T-helper 17 cell (primary cell): ENCODE results near the gene RPRD1B. TPM values are rescaled to one million over a fixed set of nuclear protein-coding genes. Genes with fewer than 3 reads are reported as not detected.

ENCODE experiments used
- ATAC-seq: fragments of 150-1000 bp; cut with Tn5 transposase; 2 replicates; pipeline ENCODE4 v1.10.0; 2021; ENCODE audit warnings: mild to moderate bottlenecking, moderate library complexity
- DNase-seq, 3 donors: peaks; one replicate each; pipeline versions ENCODE4 v3.0.0 to v3.0.0-alpha.2; 2020 to 2021
- H3K9me3 ChIP-seq: one replicate; pipeline ENCODE4 v1.7.0; 2013; ENCODE audit warnings: low read length, mild to moderate bottlenecking; ENCODE audit not compliant: control insufficient read depth, poor library complexity, severe bottlenecking
- H3K27ac Mint-ChIP-seq: one replicate; pipeline ENCODE4 v1.8.0; 2022; ENCODE audit warnings: mild to moderate bottlenecking, moderate library complexity, mixed read lengths
- H3K27me3 Mint-ChIP-seq: one replicate; pipeline ENCODE4 v1.8.0; 2022; ENCODE audit warnings: mixed read lengths
- H3K36me3 Mint-ChIP-seq: one replicate; pipeline ENCODE4 v1.8.0; 2022; ENCODE audit warnings: low read depth, mixed read lengths
- H3K4me1 Mint-ChIP-seq: one replicate; pipeline ENCODE4 v1.8.0; 2022; ENCODE audit warnings: mild to moderate bottlenecking, mixed read lengths
- H3K4me3 Mint-ChIP-seq: one replicate; pipeline ENCODE4 v1.8.0; 2022; ENCODE audit warnings: mild to moderate bottlenecking, moderate library complexity, mixed read lengths
- total RNA-seq, 4 donors: library from RNA in 2 of 4; stranded (reverse) in 2 of 4; gene quantifications; one replicate each; pipeline ENCODE4 v1.2.3 and lab custom pipeline; 2022 to 2026

Gene RPRD1B
- total RNA-seq, 2 donors from 2014 or later: 47.7 to 51.2 TPM

GRCh38 chr20:38125157-38126056, 91.9 kb downstream of the RPRD1B start:
- no peaks in the 10 kb centered on the region for H3K9me3 ChIP-seq
- no peak overlapping the region for H3K4me3 Mint-ChIP-seq
- ATAC-seq: no peak
- no peak overlapping the region for H3K27ac Mint-ChIP-seq
- peaks cover 7% of the 10 kb centered on the region for H3K4me1 Mint-ChIP-seq
- DNase-seq: no peak
- no peaks in the 10 kb centered on the region for H3K27me3 Mint-ChIP-seq
- peaks cover 2% of the 10 kb centered on the region for H3K36me3 Mint-ChIP-seq

- peaks cover 4% of the 10 kb centered on the region for H3K27me3 Mint-ChIP-seq
- peaks cover 2% of the 10 kb centered on the region for H3K36me3 Mint-ChIP-seq
- no peak for ATAC-seq
- DNase-seq: no peak
- H3K4me3 Mint-ChIP-seq: no peak overlapping the region
- H3K4me1 Mint-ChIP-seq: peaks cover 7% of the 10 kb centered on the region
- no peak overlapping the region for H3K27ac Mint-ChIP-seq
- no peaks in the 10 kb centered on the region for H3K9me3 ChIP-seq
Observed at GRCh38 chr20:38126146-38126921, 92.8 kb downstream of the RPRD1B start.

DNA sequence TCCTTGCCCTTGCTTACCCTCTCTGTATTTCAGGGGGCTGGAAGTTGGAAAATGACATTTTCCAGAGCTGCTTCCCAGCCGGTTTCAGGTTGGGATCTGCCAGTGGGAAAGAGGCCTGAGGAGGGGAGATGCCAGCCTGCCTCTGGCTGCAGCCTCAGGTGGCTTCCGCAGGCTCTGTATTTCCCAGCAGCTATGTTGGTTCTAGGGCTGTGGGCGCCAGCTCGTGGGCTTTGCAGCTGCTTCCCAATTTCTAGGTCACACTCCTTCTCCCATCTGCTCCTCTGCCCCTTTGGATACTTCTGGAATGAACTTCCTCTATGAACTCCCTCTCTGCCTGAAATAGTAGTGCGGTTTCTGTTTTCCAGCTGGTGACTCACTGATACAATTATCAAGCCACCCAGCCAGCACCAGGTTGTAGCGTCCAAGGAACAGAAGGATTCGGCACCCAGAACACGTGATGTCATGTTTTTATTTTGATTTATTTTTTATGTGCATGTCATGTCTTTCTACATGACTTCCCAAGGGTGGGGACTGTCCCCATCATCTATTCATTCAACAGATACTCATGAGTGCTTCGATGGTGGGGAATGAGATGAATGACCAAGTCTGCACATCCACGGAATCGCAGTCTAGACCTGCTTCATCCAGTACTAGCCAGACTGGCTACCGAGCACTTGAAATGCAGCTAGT, 93.5 kb downstream of the RPRD1B start:
- Mint-ChIP-seq H3K36me3 (peaks cover 2% of the 10 kb centered on the region), H3K4me1 (peaks cover 7% of the 10 kb centered on the region), H3K27ac (no peak overlapping the region), H3K4me3 (no peak overlapping the region), H3K27me3 (peaks cover 4% of the 10 kb centered on the region)
- H3K9me3 ChIP-seq: no peaks in the 10 kb centered on the region
- DNase-seq (no peak), ATAC-seq (no peak)

- Mint-ChIP-seq H3K27me3 (peaks cover 4% of the 10 kb centered on the region), H3K27ac (no peak overlapping the region), H3K36me3 (peaks cover 2% of the 10 kb centered on the region), H3K4me1 (peaks cover 3% of the 10 kb centered on the region), H3K4me3 (no peak overlapping the region)
- ATAC-seq (no peak), DNase-seq (no peak)
- no peaks in the 10 kb centered on the region for H3K9me3 ChIP-seq
Observed at GRCh38 chr20:38127920-38128528, 94.5 kb downstream of the RPRD1B start.

DNA sequence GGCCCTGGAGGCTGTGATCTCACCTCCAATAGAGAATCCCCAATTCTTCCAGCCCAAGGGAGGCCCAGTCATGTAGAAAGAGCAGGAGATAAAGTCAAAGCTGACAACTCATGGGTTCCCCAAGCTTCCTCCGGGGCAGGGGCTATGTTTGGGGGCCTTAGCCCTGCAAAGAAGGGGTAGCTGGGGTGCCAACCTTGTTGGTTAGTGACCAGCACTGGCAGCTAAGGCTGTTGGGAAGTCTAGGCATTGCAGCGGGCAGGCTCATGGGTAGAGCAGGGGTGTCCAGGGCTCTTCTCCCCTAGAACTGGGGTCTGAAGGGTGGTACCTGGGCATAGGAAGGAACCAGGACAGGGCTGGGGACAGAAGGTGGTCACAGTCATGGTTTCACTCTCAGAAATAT, 95.1 kb downstream of the RPRD1B start:
- DNase-seq (no peak), ATAC-seq (no peak)
- H3K36me3 Mint-ChIP-seq: peaks cover 2% of the 10 kb centered on the region
- H3K4me3 Mint-ChIP-seq: no peak overlapping the region
- no peak overlapping the region for H3K27ac Mint-ChIP-seq
- no peaks in the 10 kb centered on the region for H3K4me1 Mint-ChIP-seq
- H3K9me3 ChIP-seq: no peaks in the 10 kb centered on the region
- H3K27me3 Mint-ChIP-seq: peaks cover 11% of the 10 kb centered on the region

GRCh38 chr20:38129248-38129865, 95.8 kb downstream of the RPRD1B start:
- Mint-ChIP-seq H3K4me1 (peaks cover 2% of the 10 kb centered on the region), H3K27ac (no peak overlapping the region), H3K27me3 (peaks cover 11% of the 10 kb centered on the region)

DNA sequence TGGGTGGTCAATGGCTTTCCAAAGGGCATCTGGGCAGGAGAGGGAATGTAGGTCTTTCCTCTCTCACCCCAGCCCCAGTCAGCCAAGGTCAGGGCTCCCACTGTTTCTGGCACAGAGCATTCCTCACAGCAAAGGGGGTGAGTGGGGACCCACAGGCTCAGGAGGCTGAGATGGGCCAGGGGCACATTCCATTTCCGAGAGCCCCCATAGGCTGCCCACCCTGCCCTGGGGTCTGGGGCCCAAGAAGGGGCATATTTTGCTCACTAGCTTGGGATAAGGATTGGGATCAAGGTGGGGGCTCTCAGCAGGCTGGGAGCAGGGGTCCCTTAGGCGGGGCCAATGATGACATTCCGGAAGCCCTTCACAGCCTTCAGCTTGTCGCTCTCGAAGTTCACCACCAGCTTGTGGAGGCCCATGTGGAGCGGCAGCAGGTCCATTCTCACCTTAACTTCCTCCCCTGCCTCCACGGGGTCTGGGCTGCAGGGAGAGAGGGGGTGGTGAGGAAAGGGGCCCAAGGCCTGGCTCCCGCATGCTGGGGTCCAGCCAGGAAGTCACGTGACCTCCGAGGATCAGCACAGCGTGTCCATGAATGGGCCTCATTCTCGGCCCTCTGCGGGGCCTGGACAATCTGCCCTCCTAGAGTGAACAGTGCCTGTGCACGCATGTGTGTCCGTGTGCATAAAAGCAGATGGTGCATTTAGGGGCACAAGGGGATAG, 96.5 kb downstream of the RPRD1B start:
- H3K27me3 Mint-ChIP-seq: peaks cover 11% of the 10 kb centered on the region
- H3K36me3 Mint-ChIP-seq: peaks cover 2% of the 10 kb centered on the region
- no peak for DNase-seq
- no peak overlapping the region for H3K4me3 Mint-ChIP-seq
- no peaks in the 10 kb centered on the region for H3K9me3 ChIP-seq
- ATAC-seq: no peak
- no peak overlapping the region for H3K27ac Mint-ChIP-seq
- peaks cover 6% of the 10 kb centered on the region for H3K4me1 Mint-ChIP-seq

More at GRCh38 chr20:38129248-38129865, 95.8 kb downstream of the RPRD1B start:
- H3K36me3 Mint-ChIP-seq: peaks cover 2% of the 10 kb centered on the region
- no peak overlapping the region for H3K4me3 Mint-ChIP-seq
- DNase-seq (no peak), ATAC-seq (no peak)
- no peaks in the 10 kb centered on the region for H3K9me3 ChIP-seq

DNA sequence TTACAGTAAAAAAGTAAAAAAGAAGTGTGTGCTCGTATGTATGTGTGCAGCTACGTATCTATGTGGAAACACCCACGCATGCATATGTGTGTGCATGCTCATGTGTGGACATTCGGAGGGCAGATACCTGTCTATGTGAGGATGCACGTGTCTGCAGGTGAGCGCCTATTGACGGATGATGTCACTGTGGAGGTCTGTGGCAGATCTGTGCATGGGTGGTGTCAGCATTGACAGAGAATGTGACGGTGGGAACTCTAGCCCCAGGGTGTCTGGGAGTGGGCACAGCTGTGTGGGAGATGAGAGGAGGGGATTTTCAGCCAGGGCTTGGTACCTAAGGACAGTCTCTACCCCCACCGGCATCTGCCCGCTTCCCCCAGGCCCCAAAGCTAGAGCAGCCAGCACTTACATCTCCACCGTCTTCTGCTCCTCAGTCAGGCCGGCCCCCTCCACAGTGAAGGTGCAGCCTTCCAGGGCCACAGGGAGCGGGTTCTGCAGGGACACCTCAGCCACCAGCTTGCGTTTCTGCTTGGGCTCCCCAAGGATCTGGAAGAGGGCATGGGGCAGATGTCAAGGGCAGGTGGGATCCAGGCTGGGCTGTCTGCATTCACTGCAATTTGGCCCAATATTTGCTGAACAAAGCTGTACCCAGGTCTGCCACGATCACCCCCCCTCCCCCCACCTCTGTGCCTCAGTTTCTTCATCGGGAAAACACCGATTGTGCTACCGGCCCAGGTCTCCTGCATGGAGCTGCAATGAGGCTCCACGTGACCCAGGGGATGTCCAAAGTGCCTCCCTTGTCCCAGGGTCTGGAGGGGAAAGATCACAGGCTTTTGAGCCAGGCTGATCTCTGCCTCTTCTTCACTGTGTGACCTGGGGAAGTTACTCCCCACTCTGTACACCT, 97.4 kb downstream of the RPRD1B start:
- H3K4me1 Mint-ChIP-seq: peaks cover 6% of the 10 kb centered on the region
- no peak overlapping the region for H3K27ac Mint-ChIP-seq
- DNase-seq (no peak), ATAC-seq (no peak)
- peaks cover 2% of the 10 kb centered on the region for H3K36me3 Mint-ChIP-seq
- no peaks in the 10 kb centered on the region for H3K9me3 ChIP-seq
- H3K27me3 Mint-ChIP-seq: peaks cover 11% of the 10 kb centered on the region
- H3K4me3 Mint-ChIP-seq: no peak overlapping the region

DNA sequence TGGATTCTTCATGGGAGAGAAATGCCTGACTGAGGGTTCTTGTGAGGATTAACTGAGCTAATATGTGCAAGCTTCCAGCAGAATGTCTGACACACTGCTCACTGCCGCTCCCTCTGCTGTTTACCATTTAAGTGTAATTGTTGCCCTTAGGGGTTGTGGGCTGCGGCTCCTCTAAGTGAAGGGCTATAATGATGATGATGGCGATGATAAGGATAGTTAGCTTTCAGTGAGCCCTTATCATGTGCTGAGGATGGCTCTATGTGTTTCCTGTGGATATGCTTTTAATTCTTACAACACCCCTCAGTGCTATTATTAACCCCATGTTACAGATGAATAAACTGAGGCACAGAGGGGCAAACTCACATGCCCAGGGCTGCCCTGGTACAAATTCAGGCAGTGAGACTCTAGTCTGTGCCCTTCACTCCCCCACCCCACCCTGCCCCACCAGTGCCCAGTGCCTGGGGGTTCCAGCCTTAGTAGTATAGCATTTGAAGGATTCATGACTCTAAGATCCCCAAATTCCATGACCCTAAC, 98.1 kb downstream of the RPRD1B start:
- H3K27me3 Mint-ChIP-seq: peaks cover 11% of the 10 kb centered on the region
- H3K4me3 Mint-ChIP-seq: no peak overlapping the region
- H3K4me1 Mint-ChIP-seq: peaks cover 6% of the 10 kb centered on the region
- ATAC-seq (no peak), DNase-seq (no peak)
- no peak overlapping the region for H3K27ac Mint-ChIP-seq
- peaks cover 2% of the 10 kb centered on the region for H3K36me3 Mint-ChIP-seq
- H3K9me3 ChIP-seq: no peaks in the 10 kb centered on the region

- DNase-seq (no peak), ATAC-seq (no peak)
- H3K9me3 ChIP-seq: no peaks in the 10 kb centered on the region
- no peak overlapping the region for H3K4me3 Mint-ChIP-seq
- H3K36me3 Mint-ChIP-seq: peaks cover 2% of the 10 kb centered on the region
- peaks cover 6% of the 10 kb centered on the region for H3K4me1 Mint-ChIP-seq
- H3K27me3 Mint-ChIP-seq: peaks cover 11% of the 10 kb centered on the region
- H3K27ac Mint-ChIP-seq: no peak overlapping the region
Observed at GRCh38 chr20:38132156-38132909, 98.8 kb downstream of the RPRD1B start.
